ENCODE measurements around the gene SCOC.
"Not testable (repeated sequence)": the region's sequence is repeated elsewhere in the genome, so short reads cannot be mapped to it uniquely, and the experiment has no call there.

SCOC gene

DNA sequence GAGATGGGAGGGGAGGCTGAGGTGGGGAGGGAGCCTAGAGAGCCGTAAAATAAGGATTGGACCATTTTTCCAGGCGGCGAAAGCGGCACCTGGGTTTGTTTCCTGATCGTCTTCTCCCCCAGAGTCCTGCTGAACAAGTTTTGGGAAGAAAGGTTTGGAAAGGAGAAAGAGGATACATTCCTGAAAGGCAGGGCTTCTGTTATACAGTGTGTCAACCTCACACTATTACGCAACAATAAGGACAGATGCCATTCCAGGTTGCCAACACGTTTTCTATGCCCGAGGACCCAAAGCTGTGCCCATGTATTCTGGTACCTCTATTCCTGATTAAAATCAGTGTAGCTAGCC is 658 bp downstream of the SCOC start:
- TF ChIP-seq, protein P1, sequence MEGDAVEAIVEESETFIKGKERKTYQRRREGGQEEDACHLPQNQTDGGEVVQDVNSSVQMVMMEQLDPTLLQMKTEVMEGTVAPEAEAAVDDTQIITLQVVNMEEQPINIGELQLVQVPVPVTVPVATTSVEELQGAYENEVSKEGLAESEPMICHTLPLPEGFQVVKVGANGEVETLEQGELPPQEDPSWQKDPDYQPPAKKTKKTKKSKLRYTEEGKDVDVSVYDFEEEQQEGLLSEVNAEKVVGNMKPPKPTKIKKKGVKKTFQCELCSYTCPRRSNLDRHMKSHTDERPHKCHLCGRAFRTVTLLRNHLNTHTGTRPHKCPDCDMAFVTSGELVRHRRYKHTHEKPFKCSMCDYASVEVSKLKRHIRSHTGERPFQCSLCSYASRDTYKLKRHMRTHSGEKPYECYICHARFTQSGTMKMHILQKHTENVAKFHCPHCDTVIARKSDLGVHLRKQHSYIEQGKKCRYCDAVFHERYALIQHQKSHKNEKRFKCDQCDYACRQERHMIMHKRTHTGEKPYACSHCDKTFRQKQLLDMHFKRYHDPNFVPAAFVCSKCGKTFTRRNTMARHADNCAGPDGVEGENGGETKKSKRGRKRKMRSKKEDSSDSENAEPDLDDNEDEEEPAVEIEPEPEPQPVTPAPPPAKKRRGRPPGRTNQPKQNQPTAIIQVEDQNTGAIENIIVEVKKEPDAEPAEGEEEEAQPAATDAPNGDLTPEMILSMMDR (conservative IDR thresholded peaks at IDR 0.05; ENCODE audit: low read depth, low read length), result no peak
- no peak for DNase-seq (ENCODE audit: low read depth)
- H3K4me3 ChIP-seq (ENCODE audit: low read length), result peak overlapping the region; percentile 78

DNA sequence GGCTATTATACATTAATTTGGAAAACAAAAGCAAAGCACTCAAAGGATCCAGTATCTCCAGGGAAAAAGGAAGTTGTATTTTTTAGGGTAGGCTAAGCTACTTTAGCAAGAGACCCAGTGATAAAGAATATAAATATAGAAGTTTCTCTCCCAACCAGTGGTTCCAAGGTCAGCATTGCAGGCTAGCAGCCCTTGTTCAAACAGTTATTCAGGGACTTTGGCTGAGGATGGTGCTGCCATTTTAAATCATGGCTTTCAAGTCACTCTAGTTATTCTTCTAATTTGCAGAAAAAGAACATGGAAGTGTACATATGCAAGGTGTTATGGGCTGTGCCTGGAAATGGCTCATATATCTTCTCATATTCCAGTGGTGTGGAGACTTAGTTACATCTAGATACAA is 9.3 kb downstream of the SCOC start:
- no peak for DNase-seq (ENCODE audit: low read depth)
- H3K4me3 ChIP-seq (ENCODE audit: low read length), result no peak overlapping the region
- TF ChIP-seq, protein P1 (conservative IDR thresholded peaks at IDR 0.05; ENCODE audit: low read depth, low read length), result no peak

DNA sequence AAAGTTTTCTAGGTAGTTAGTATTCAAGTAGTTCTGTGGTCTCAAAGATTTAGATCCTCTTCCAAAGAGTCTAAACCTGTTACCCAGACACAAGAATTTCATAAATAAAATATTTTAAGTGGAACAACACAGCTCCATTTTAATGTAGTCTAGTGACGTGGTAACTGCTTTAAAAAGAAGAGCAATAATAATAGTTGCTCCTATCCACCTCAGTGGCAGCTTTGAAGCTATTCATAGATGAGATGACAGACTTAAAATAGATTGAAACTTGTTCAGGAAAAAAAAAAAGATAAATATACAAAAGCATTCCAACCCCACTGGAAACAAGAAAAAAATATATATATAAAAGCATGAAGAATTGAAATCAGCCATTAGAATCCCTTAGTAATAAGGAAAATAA is 14.6 kb downstream of the SCOC start:
- TF ChIP-seq, protein P1 (conservative IDR thresholded peaks at IDR 0.05; ENCODE audit: low read depth, low read length), result no peak
- H3K4me3 ChIP-seq (ENCODE audit: low read length), result no peak overlapping the region
- DNase-seq (ENCODE audit: low read depth), result no peak

DNA sequence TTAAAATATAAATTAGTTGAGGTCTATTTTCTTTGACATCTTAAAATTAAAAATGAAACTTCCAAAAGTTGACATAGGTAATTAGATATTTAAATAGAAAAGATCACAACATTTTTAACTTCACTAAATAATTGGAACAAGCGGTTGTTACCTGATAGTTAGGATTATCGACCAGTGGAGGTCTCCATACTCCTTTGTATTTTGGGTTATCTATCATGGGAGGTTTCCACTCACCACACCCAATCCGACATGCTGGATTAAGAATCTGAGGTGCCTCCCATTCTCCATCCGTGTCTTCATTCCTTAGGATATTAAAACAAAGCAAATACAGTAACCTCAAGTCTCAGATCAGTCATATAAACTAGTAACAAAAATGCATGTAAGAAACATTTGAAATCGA is 22.2 kb downstream of the SCOC start:
- TF ChIP-seq, protein P1 (conservative IDR thresholded peaks at IDR 0.05; ENCODE audit: low read depth, low read length), result no peak

DNA sequence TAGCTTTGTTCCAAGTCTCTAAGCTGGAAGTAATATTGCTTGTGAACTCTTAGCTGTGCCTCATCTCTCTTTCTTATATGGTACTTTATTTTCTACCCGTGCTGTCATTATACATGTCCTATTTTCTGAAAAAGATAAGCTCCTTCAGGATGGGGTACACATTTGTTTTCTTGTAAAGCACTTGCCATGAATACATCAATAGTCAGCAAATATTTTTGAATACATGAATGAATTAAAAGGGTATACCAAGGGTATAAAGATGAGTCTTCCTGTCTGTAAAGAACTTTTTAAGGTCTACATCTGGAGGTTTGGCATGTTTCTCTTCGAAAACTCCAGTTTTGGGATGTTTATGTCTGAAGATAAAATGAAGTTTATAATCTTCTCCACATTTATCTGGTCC is 26.7 kb downstream of the SCOC start:
- TF ChIP-seq, protein P1 (conservative IDR thresholded peaks at IDR 0.05; ENCODE audit: low read depth, low read length), result no peak
- H3K4me3 ChIP-seq (ENCODE audit: low read length), result no peak overlapping the region
- no peak for DNase-seq (ENCODE audit: low read depth)

More for the DNA sequence above, 22.2 kb downstream of the SCOC start:
- H3K4me3 ChIP-seq (ENCODE audit: low read length), result no peak overlapping the region
- DNase-seq (ENCODE audit: low read depth), result no peak

DNA sequence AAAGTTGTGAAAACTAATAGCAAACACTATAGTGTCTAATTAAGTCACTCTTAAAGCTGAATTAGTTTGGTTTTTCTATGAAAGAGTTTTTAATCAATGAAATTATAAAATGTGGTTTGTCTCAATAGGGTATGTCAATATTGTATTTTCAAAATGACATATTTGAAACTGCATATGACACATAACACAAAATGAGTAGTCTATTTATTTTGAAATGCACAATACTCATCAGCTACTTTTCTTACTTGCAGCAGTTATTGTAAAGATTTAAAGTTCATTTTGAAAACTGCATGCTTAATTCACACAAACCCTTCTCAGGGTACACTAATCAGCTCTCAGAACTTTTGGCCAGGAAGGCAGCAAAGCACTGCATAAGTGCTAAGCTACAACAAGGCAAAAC is 32.8 kb downstream of the SCOC start:
- TF ChIP-seq, protein P1 (conservative IDR thresholded peaks at IDR 0.05; ENCODE audit: low read depth, low read length), result no peak
- H3K4me3 ChIP-seq (ENCODE audit: low read length), result no peak overlapping the region
- DNase-seq (ENCODE audit: low read depth), result no peak

DNA sequence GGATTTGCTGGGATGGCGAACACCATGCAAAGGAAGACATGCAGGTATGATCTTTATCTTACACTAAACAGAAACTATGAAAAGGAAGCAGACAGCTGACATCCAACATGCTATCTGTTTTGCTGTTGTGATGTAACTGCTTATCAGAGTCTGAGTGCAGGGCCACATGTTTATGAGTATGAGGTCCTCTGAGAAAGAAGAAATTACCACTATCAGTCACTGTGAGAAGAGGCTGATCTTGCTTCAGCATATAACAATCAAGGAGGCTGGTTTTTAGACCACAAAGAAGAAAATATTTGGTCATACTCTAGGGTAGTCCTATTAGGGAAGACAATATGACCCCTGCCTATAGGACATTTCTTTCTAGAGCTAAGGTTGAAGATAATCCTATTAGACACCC is 35.5 kb downstream of the SCOC start:
- no peak for DNase-seq (ENCODE audit: low read depth)
- H3K4me3 ChIP-seq (ENCODE audit: low read length), result no peak overlapping the region
- TF ChIP-seq, protein P1 (conservative IDR thresholded peaks at IDR 0.05; ENCODE audit: low read depth, low read length), result no peak

DNA sequence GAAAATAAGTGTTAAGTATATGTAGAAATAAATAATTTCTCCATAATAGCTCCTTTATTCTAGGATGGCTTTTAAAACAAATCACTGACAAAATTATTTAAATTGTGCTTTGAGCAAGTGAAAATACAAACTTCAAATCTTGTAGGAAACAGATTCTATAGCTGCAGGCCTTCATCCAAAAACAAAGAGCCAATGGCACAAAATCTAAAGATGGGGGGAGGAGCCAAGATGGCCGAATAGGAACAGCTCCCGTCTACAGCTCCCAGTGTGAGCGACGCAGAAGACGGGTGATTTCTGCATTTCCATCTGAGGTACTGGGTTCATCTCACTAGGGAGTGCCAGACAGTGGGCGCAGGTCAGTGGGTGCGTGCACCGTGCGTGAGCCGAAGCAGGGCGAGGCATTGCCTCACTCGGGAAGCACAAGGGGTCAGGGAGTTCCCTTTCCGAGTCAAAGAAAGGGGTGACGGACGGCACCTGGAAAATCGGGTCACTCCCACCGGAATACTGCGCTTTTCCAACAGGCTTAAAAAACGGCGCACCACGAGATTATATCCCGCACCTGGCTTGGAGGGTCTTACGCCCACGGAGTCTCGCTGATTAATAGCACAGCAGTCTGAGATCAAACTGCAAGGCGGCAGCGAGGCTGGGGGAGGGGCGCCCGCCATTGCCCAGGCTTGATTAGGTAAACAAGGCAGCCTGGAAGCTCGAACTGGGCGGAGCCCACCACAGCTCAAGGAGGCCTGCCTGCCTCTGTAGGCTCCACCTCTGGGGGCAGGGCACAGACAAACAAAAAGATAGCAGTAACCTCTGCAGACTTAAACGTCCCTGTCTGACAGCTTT is 39.9 kb downstream of the SCOC start:
- not testable (repeated sequence) for H3K4me3 ChIP-seq (ENCODE audit: low read length); DNase-seq (ENCODE audit: low read depth)
